ENCODE measurements around the gene GRM8. TPM values are rescaled to one million over a fixed set of nuclear protein-coding genes. Genes with fewer than 3 reads are reported as not detected.
"Not testable (repeated sequence)": the region's sequence is repeated elsewhere in the genome, so short reads cannot be mapped to it uniquely, and the experiment has no call there.

The GRM8 gene
- total RNA-seq, 1 experiment from 2014 or later = not detected

GRCh38 chr7:127000725-127001124, 252.0 kb downstream of the GRM8 start:
- in situ Hi-C loops (cut with HindIII; ENCODE audit: low pct_unique_long_range_greater_than_20kb, low sequenced_read_pairs) = no loop called here
- no peak for DNase-seq (ENCODE audit: low read depth, low spot score)

- in situ Hi-C loops (cut with HindIII; ENCODE audit: low pct_unique_long_range_greater_than_20kb, low sequenced_read_pairs) = no loop called here
- no peak for DNase-seq (ENCODE audit: low read depth, low spot score)
These were observed 256.1 kb downstream of the GRM8 start for GRCh38 chr7:126996659-126997058.

GRCh38 chr7:126993626-126994213, 259.0 kb downstream of the GRM8 start:
- in situ Hi-C loops (cut with HindIII; ENCODE audit: low pct_unique_long_range_greater_than_20kb, low sequenced_read_pairs) = no loop called here
- no peak for DNase-seq (ENCODE audit: low read depth, low spot score)

- no peak for DNase-seq (ENCODE audit: low read depth, low spot score)
- in situ Hi-C loops (cut with HindIII; ENCODE audit: low pct_unique_long_range_greater_than_20kb, low sequenced_read_pairs) = no loop called here
These were observed 264.7 kb downstream of the GRM8 start for GRCh38 chr7:126988022-126988421.

- in situ Hi-C loops (cut with HindIII; ENCODE audit: low pct_unique_long_range_greater_than_20kb, low sequenced_read_pairs) = no loop called here
- no peak for DNase-seq (ENCODE audit: low read depth, low spot score)
These were observed 273.0 kb downstream of the GRM8 start for GRCh38 chr7:126979722-126980121.

GRCh38 chr7:126978865-126979264, 273.9 kb downstream of the GRM8 start:
- DNase-seq (ENCODE audit: low read depth, low spot score) = no peak
- in situ Hi-C loops (cut with HindIII; ENCODE audit: low pct_unique_long_range_greater_than_20kb, low sequenced_read_pairs) = no loop called here

GRCh38 chr7:126973066-126973465, 279.7 kb downstream of the GRM8 start:
- in situ Hi-C loops (cut with HindIII; ENCODE audit: low pct_unique_long_range_greater_than_20kb, low sequenced_read_pairs) = no loop called here
- no peak for DNase-seq (ENCODE audit: low read depth, low spot score)

GRCh38 chr7:126972571-126972970, 280.2 kb downstream of the GRM8 start:
- DNase-seq (ENCODE audit: low read depth, low spot score) = no peak
- in situ Hi-C loops (cut with HindIII; ENCODE audit: low pct_unique_long_range_greater_than_20kb, low sequenced_read_pairs) = no loop called here

- in situ Hi-C loops (cut with HindIII; ENCODE audit: low pct_unique_long_range_greater_than_20kb, low sequenced_read_pairs) = no loop called here
These were observed 293.1 kb downstream of the GRM8 start for GRCh38 chr7:126959649-126960048.

GRCh38 chr7:126958367-126958766, 294.4 kb downstream of the GRM8 start:
- no peak for DNase-seq (ENCODE audit: low read depth, low spot score)
- in situ Hi-C loops (cut with HindIII; ENCODE audit: low pct_unique_long_range_greater_than_20kb, low sequenced_read_pairs) = no loop called here

More at GRCh38 chr7:126959649-126960048, 293.1 kb downstream of the GRM8 start:
- no peak for DNase-seq (ENCODE audit: low read depth, low spot score)

- DNase-seq (ENCODE audit: low read depth, low spot score) = no peak
- in situ Hi-C loops (cut with HindIII; ENCODE audit: low pct_unique_long_range_greater_than_20kb, low sequenced_read_pairs) = no loop called here
These were observed 295.3 kb downstream of the GRM8 start for GRCh38 chr7:126957443-126957842.

GRCh38 chr7:126953461-126953860, 299.3 kb downstream of the GRM8 start:
- DNase-seq (ENCODE audit: low read depth, low spot score) = no peak
- in situ Hi-C loops (cut with HindIII; ENCODE audit: low pct_unique_long_range_greater_than_20kb, low sequenced_read_pairs) = no loop called here

- no peak for DNase-seq (ENCODE audit: low read depth, low spot score)
- in situ Hi-C loops (cut with HindIII; ENCODE audit: low pct_unique_long_range_greater_than_20kb, low sequenced_read_pairs) = no loop called here
These were observed 304.1 kb downstream of the GRM8 start for GRCh38 chr7:126948664-126949063.

GRCh38 chr7:126940723-126941307, 311.9 kb downstream of the GRM8 start:
- DNase-seq (ENCODE audit: low read depth, low spot score) = no peak
- in situ Hi-C loops (cut with HindIII; ENCODE audit: low pct_unique_long_range_greater_than_20kb, low sequenced_read_pairs) = no loop called here

- DNase-seq (ENCODE audit: low read depth, low spot score) = no peak
- in situ Hi-C loops (cut with HindIII; ENCODE audit: low pct_unique_long_range_greater_than_20kb, low sequenced_read_pairs) = no loop called here
These were observed 315.6 kb downstream of the GRM8 start for GRCh38 chr7:126937171-126937570.

- no peak for DNase-seq (ENCODE audit: low read depth, low spot score)
- in situ Hi-C loops (cut with HindIII; ENCODE audit: low pct_unique_long_range_greater_than_20kb, low sequenced_read_pairs) = no loop called here
These were observed 321.2 kb downstream of the GRM8 start for GRCh38 chr7:126931581-126931980.

GRCh38 chr7:126930166-126930565, 322.6 kb downstream of the GRM8 start:
- in situ Hi-C loops (cut with HindIII; ENCODE audit: low pct_unique_long_range_greater_than_20kb, low sequenced_read_pairs) = no loop called here
- no peak for DNase-seq (ENCODE audit: low read depth, low spot score)

- DNase-seq (ENCODE audit: low read depth, low spot score) = no peak
- in situ Hi-C loops (cut with HindIII; ENCODE audit: low pct_unique_long_range_greater_than_20kb, low sequenced_read_pairs) = no loop called here
These were observed 328.3 kb downstream of the GRM8 start for GRCh38 chr7:126924477-126924876.

- DNase-seq (ENCODE audit: low read depth, low spot score) = not testable (repeated sequence)
These were observed 341.1 kb downstream of the GRM8 start for GRCh38 chr7:126911627-126912026.

More at GRCh38 chr7:126911627-126912026, 341.1 kb downstream of the GRM8 start:
- in situ Hi-C loops (cut with HindIII; ENCODE audit: low pct_unique_long_range_greater_than_20kb, low sequenced_read_pairs) = not testable (repeated sequence)
